HEK293 (cell line): ENCODE results near the gene INPP4B.

Experiments used
- CTCF ChIA-PET: fragments of 350-600 bp; formaldehyde crosslinking; extraction: SDS; loops from one replicate; lab custom pipeline; 2021; ENCODE audit warnings: antibody characterized with exemption; lab: Yijun Ruan, JAX
- POLR2A ChIA-PET: fragments of 300-600 bp; formaldehyde crosslinking; extraction: SDS; loops from one replicate; lab custom pipeline; 2020; ENCODE audit warnings: antibody characterized with exemption, inconsistent platforms; lab: Yijun Ruan, JAX
- H3K27ac ChIP-seq: fragments of 200-500 bp; sonication (Bioruptor generic); 2 replicates; pipeline ENCODE4 v1.5.1; 2014; ENCODE audit warnings: low read depth, low read length, control low read depth, inconsistent platforms; ENCODE audit errors: extremely low read depth
- H3K36me3 ChIP-seq, 2 experiments: fragments of 200-500 bp in 1 of 2; sonication (Bioruptor generic) in 1 of 2; 1 replicate in 1 of 2; 2 replicates in 1 of 2; pipeline ENCODE4 v1.5.1; 2014 to 2017; ENCODE audit warnings: inconsistent platforms in 2 of 2, low read length in 2 of 2; ENCODE audit not compliant: control insufficient read depth in 2 of 2, insufficient read depth in 1 of 2
- H3K4me1 ChIP-seq: fragments of 200-500 bp; sonication (Bioruptor generic); 2 replicates; pipeline ENCODE4 v1.5.1; 2014; ENCODE audit warnings: mild to moderate bottlenecking, low read length, inconsistent platforms; ENCODE audit not compliant: control insufficient read depth, insufficient read depth
- H3K4me3 ChIP-seq: 2 replicates; pipeline ENCODE4 v1.5.1; 2011; ENCODE audit warnings: low read depth, mild to moderate bottlenecking, control low read depth, low read length, moderate library complexity
- H3K9me3 ChIP-seq: fragments of 200-500 bp; sonication (Bioruptor generic); 2 replicates; pipeline ENCODE4 v1.5.1; 2014; ENCODE audit warnings: low read depth, low read length, inconsistent platforms; ENCODE audit not compliant: control insufficient read depth, insufficient read depth
- GLI2 ChIP-seq: fragments of 450-650 bp; formaldehyde crosslinking; IDR thresholded peaks from 2 replicates; pipeline ENCODE4; 2017; ENCODE audit warnings: missing biosample characterization, missing genetic modification characterization, low read depth, borderline replicate concordance
- KLF10 ChIP-seq: fragments of 450-650 bp; IDR thresholded peaks from 2 replicates; pipeline ENCODE4 v1.5.1; 2018; ENCODE audit warnings: missing biosample characterization, mild to moderate bottlenecking, missing genetic modification characterization
- REPIN1 ChIP-seq: fragments of 450-650 bp; formaldehyde crosslinking; IDR thresholded peaks from 2 replicates; pipeline ENCODE4 v1.5.1; 2017; ENCODE audit warnings: missing biosample characterization, missing genetic modification characterization, low read depth
- SETDB1 ChIP-seq: IDR thresholded peaks from one replicate; pipeline ENCODE4 v1.6.1; 2017; ENCODE audit warnings: mild to moderate bottlenecking, low read length, moderate library complexity, mixed read lengths; ENCODE audit not compliant: insufficient read length
- TCF7L2 ChIP-seq: IDR thresholded peaks from 2 replicates; pipeline ENCODE4 v1.6.1; 2011; ENCODE audit warnings: low read depth, mild to moderate bottlenecking, inconsistent platforms, low read length, moderate library complexity, borderline replicate concordance
- ZBTB1 ChIP-seq: fragments of 450-650 bp; formaldehyde crosslinking; IDR thresholded peaks from 2 replicates; pipeline ENCODE4 v1.5.1; 2016; ENCODE audit warnings: missing biosample characterization, missing genetic modification characterization
- ZBTB20 ChIP-seq: fragments of 450-650 bp; formaldehyde crosslinking; IDR thresholded peaks from 2 replicates; pipeline ENCODE4 v1.5.1; 2016; ENCODE audit warnings: missing biosample characterization, missing genetic modification characterization
- ZNF155 ChIP-seq: fragments of 450-650 bp; formaldehyde crosslinking; IDR thresholded peaks from 2 replicates; pipeline ENCODE4 v1.5.1; 2016; ENCODE audit warnings: missing biosample characterization, missing genetic modification characterization
- ZNF2 ChIP-seq: fragments of 450-650 bp; formaldehyde crosslinking; IDR thresholded peaks from 2 replicates; pipeline ENCODE4 v1.5.1; 2016; ENCODE audit warnings: missing biosample characterization, missing genetic modification characterization
- ZNF350 ChIP-seq: fragments of 450-650 bp; formaldehyde crosslinking; IDR thresholded peaks from 2 replicates; pipeline ENCODE4 v1.5.0; 2017; ENCODE audit warnings: missing biosample characterization, mild to moderate bottlenecking, missing genetic modification characterization
- ZNF426 ChIP-seq: fragments of 450-650 bp; formaldehyde crosslinking; IDR thresholded peaks from 2 replicates; pipeline ENCODE4 v1.5.1; 2017; ENCODE audit warnings: missing biosample characterization, missing genetic modification characterization, mild to moderate bottlenecking, inconsistent platforms, moderate library complexity
- ZNF621 ChIP-seq: fragments of 450-650 bp; formaldehyde crosslinking; IDR thresholded peaks from 2 replicates; pipeline ENCODE4 v1.5.1; 2017; ENCODE audit warnings: missing biosample characterization, missing genetic modification characterization
- ZNF670 ChIP-seq: fragments of 450-650 bp; formaldehyde crosslinking; IDR thresholded peaks from 2 replicates; pipeline ENCODE4 v1.5.1; 2016; ENCODE audit warnings: missing biosample characterization, missing genetic modification characterization, low read depth
- ZNF791 ChIP-seq: fragments of 450-650 bp; formaldehyde crosslinking; IDR thresholded peaks from 2 replicates; pipeline ENCODE4 v1.5.1; 2016; ENCODE audit warnings: missing biosample characterization, missing genetic modification characterization
- ZSCAN16 ChIP-seq: fragments of 450-650 bp; formaldehyde crosslinking; IDR thresholded peaks from 2 replicates; pipeline ENCODE4 v1.5.1; 2016; ENCODE audit warnings: missing biosample characterization, missing genetic modification characterization
- TF ChIP-seq, protein P1 (sequence below): fragments of 450-650 bp; formaldehyde crosslinking; IDR thresholded peaks from 2 replicates; pipeline ENCODE4 v1.5.1; 2016; ENCODE audit warnings: missing biosample characterization, missing genetic modification characterization
- TF ChIP-seq, protein P2 (sequence below): fragments of 450-650 bp; formaldehyde crosslinking; IDR thresholded peaks from 2 replicates; pipeline ENCODE4 v1.5.1; 2016; ENCODE audit warnings: missing biosample characterization, missing genetic modification characterization
- TF ChIP-seq, protein P3 (sequence below): fragments of 450-650 bp; formaldehyde crosslinking; IDR thresholded peaks from 2 replicates; pipeline ENCODE4 v1.5.1; 2016; ENCODE audit warnings: missing biosample characterization, missing genetic modification characterization
- TF ChIP-seq, protein P4 (sequence below): fragments of 450-650 bp; formaldehyde crosslinking; IDR thresholded peaks from 2 replicates; pipeline ENCODE4 v1.5.1; 2016; ENCODE audit warnings: missing biosample characterization, missing genetic modification characterization
- TF ChIP-seq, protein P5 (sequence below): fragments of 450-650 bp; formaldehyde crosslinking; optimal IDR thresholded peaks from 2 replicates; pipeline ENCODE3; 2016; ENCODE audit warnings: missing biosample characterization, mild to moderate bottlenecking, missing genetic modification characterization

The INPP4B gene

DNA sequence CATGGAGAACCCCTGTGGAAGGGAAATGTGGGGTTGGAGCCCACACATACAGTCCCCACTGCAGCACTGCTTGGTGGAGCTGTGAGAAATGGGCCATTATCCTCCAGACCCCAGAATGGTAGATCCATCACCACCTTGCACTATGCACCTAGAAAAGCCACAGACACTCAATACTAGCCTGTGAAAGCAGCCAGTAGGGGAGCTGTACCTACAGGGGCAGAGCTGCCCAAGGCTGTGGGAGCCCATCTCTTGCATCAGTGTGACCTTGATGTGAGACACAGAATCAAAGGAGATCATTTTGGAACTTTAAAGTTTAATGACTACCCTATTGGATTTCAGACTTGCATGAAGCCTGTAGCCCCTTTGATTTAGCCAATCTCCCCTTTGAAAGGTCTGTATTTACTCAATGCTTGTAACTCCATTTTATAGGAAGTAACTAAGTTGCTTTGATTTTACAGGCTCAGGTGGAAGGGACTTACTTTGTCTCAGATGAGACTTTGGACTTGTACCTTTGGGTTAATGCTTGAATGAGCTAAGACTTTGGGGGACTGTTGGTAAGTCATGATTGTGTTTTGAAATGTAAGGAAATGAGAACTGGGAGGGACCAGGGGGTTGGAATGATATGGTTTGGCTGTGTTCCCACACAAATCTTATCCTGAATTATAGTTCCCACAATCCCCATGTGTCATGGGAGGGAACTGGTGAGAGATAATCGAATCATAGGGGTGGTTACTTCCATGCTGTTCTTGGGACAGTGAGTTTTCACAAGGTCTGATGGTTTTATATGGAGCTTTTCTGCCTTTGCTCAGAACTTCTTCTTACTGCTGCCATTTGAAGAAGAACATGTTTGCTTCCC is 352.6 kb downstream of the INPP4B start (continued):
- TF ChIP-seq, protein P1, sequence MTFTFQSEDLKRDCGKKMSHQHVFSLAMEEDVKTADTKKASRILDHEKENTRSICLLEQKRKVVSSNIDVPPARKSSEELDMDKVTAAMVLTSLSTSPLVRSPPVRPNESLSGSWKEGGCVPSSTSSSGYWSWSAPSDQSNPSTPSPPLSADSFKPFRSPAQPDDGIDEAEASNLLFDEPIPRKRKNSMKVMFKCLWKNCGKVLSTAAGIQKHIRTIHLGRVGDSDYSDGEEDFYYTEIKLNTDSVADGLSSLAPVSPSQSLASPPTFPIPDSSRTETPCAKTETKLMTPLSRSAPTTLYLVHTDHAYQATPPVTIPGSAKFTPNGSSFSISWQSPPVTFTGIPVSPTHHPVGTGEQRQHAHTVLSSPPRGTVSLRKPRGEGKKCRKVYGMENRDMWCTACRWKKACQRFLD (tag by site-specific recombination) = no peak

DNA sequence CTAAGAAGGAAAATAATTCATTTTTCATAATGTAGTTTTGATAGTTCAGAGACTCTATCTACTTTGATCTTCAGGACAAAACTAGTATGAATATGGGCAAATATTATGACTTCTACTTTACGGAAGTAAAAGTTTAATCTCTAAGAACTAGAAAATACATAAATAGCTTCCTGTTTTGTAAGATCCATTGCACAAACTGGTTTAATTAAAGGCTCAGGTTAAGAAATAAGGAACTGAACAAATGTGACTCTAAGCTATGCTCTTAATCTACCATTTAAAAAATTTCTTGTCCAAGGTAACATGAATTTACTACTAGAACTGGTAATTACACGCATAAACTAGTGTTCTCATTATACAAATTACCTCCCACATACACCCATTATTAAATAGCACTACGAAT is 360.6 kb downstream of the INPP4B start:
- POLR2A ChIA-PET = no interaction called here
- Histone ChIP-seq H3K36me3 (no peaks in the 10 kb centered on the region), H3K9me3 (no peaks in the 10 kb centered on the region), H3K27ac (no peak overlapping the region), H3K4me3 (no peak overlapping the region), H3K4me1 (no peaks in the 10 kb centered on the region)
- TF ChIP-seq ZNF2 (no peak), ZNF426 (tag by site-specific recombination) (no peak), TCF7L2 (no peak), ZNF350 (tag by site-specific recombination) (no peak), REPIN1 (no peak), ZNF791 (tag by site-specific recombination) (no peak), ZNF670 (tag by site-specific recombination) (no peak), ZBTB1 (tag by site-specific recombination) (no peak), SETDB1 (no peak), ZBTB20 (tag by site-specific recombination) (no peak), ZNF155 (tag by site-specific recombination) (no peak), KLF10 (tag by site-specific recombination) (no peak), ZSCAN16 (no peak), ZNF621 (tag by site-specific recombination) (no peak), GLI2 (no peak)
- TF ChIP-seq, protein P2, sequence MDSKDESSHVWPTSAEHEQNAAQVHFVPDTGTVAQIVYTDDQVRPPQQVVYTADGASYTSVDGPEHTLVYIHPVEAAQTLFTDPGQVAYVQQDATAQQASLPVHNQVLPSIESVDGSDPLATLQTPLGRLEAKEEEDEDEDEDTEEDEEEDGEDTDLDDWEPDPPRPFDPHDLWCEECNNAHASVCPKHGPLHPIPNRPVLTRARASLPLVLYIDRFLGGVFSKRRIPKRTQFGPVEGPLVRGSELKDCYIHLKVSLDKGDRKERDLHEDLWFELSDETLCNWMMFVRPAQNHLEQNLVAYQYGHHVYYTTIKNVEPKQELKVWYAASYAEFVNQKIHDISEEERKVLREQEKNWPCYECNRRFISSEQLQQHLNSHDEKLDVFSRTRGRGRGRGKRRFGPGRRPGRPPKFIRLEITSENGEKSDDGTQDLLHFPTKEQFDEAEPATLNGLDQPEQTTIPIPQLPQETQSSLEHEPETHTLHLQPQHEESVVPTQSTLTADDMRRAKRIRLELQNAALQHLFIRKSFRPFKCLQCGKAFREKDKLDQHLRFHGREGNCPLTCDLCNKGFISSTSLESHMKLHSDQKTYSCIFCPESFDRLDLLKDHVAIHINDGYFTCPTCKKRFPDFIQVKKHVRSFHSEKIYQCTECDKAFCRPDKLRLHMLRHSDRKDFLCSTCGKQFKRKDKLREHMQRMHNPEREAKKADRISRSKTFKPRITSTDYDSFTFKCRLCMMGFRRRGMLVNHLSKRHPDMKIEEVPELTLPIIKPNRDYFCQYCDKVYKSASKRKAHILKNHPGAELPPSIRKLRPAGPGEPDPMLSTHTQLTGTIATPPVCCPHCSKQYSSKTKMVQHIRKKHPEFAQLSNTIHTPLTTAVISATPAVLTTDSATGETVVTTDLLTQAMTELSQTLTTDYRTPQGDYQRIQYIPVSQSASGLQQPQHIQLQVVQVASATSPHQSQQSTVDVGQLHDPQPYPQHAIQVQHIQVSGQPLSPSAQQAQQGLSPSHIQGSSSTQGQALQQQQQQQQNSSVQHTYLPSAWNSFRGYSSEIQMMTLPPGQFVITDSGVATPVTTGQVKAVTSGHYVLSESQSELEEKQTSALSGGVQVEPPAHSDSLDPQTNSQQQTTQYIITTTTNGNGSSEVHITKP (tag by site-specific recombination) = no peak
- TF ChIP-seq, protein P3, sequence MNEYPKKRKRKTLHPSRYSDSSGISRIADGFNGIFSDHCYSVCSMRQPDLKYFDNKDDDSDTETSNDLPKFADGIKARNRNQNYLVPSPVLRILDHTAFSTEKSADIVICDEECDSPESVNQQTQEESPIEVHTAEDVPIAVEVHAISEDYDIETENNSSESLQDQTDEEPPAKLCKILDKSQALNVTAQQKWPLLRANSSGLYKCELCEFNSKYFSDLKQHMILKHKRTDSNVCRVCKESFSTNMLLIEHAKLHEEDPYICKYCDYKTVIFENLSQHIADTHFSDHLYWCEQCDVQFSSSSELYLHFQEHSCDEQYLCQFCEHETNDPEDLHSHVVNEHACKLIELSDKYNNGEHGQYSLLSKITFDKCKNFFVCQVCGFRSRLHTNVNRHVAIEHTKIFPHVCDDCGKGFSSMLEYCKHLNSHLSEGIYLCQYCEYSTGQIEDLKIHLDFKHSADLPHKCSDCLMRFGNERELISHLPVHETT = no peak
- TF ChIP-seq, protein P4, sequence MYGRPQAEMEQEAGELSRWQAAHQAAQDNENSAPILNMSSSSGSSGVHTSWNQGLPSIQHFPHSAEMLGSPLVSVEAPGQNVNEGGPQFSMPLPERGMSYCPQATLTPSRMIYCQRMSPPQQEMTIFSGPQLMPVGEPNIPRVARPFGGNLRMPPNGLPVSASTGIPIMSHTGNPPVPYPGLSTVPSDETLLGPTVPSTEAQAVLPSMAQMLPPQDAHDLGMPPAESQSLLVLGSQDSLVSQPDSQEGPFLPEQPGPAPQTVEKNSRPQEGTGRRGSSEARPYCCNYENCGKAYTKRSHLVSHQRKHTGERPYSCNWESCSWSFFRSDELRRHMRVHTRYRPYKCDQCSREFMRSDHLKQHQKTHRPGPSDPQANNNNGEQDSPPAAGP (tag by site-specific recombination) = no peak
- TF ChIP-seq, protein P5, sequence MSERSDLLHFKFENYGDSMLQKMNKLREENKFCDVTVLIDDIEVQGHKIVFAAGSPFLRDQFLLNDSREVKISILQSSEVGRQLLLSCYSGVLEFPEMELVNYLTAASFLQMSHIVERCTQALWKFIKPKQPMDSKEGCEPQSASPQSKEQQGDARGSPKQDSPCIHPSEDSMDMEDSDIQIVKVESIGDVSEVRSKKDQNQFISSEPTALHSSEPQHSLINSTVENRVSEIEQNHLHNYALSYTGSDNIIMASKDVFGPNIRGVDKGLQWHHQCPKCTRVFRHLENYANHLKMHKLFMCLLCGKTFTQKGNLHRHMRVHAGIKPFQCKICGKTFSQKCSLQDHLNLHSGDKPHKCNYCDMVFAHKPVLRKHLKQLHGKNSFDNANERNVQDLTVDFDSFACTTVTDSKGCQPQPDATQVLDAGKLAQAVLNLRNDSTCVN = no peak
- CTCF ChIA-PET = no interaction called here
